K562 (cell line): ENCODE data around the gene PUM2. TPM values are rescaled to one million over a fixed set of nuclear protein-coding genes. Genes with fewer than 3 reads are reported as not detected.
A peak's percentile ranks its signal among the peaks of the same experiment; 100 is the strongest.

Experiments
- AFF1 ChIP-seq, 2 experiments: fragments of 450-650 bp; IDR thresholded peaks; 2 replicates each; pipeline ENCODE4 v1.6.1; 2018; ENCODE audit warnings: mild to moderate bottlenecking in 2 of 2, low read depth in 1 of 2; ENCODE audit not compliant: partially characterized antibody in 2 of 2
- CC2D1A ChIP-seq: fragments of 450-650 bp; IDR thresholded peaks from 2 replicates; pipeline ENCODE4 v1.6.1; 2017; ENCODE audit warnings: mild to moderate bottlenecking
- CXXC5 ChIP-seq: fragments of 250-450 bp; sonication (Bioruptor Pico); IDR thresholded peaks from 2 replicates; pipeline ENCODE4 v1.8.0; 2022; ENCODE audit warnings: inconsistent platforms, mild to moderate bottlenecking, moderate library complexity
- FOXA3 ChIP-seq, 2 experiments: fragments of 450-650 bp in 1 of 2; sonication (generic) in 1 of 2; formaldehyde crosslinking; IDR thresholded peaks in 1 of 2; conservative IDR thresholded peaks in 1 of 2; 2 replicates each; pipeline versions ENCODE4 v1.4.0 to v1.8.0; 2020 to 2022; ENCODE audit warnings: mild to moderate bottlenecking in 2 of 2, missing genetic modification reagents in 1 of 2
- FUS ChIP-seq: fragments of 200-400 bp; formaldehyde crosslinking; optimal IDR thresholded peaks from 2 replicates; pipeline ENCODE3; 2017; ENCODE audit warnings: low read depth, low read length
- GABPB1 ChIP-seq: sonication (generic); formaldehyde crosslinking; IDR thresholded peaks from 2 replicates; pipeline ENCODE4 v1.8.0; 2022; ENCODE audit warnings: mild to moderate bottlenecking, missing genetic modification reagents
- HES1 ChIP-seq: fragments of 450-650 bp; IDR thresholded peaks from 2 replicates; pipeline ENCODE4 v1.6.1; 2016; ENCODE audit warnings: low read depth, mild to moderate bottlenecking, moderate library complexity
- HNRNPL ChIP-seq: fragments of 200-400 bp; formaldehyde crosslinking; IDR thresholded peaks from 2 replicates; pipeline ENCODE4 v1.6.1; 2017; ENCODE audit warnings: low read depth, mild to moderate bottlenecking, low read length
- NKRF ChIP-seq: fragments of 450-650 bp; IDR thresholded peaks from 2 replicates; pipeline ENCODE4 v1.6.1; 2016; ENCODE audit warnings: borderline replicate concordance
- PHTF2 ChIP-seq: fragments of 250-450 bp; sonication (Bioruptor Pico); IDR thresholded peaks from 2 replicates; pipeline ENCODE4 v1.5.0; 2021; ENCODE audit warnings: mild to moderate bottlenecking
- RERE ChIP-seq: sonication (generic); formaldehyde crosslinking; IDR thresholded peaks from 2 replicates; pipeline ENCODE4 v1.8.0; 2023; ENCODE audit warnings: missing genetic modification reagents, mild to moderate bottlenecking, borderline replicate concordance
- TFAP4 ChIP-seq: sonication (generic); formaldehyde crosslinking; IDR thresholded peaks from 2 replicates; pipeline ENCODE4 v1.8.0; 2022; ENCODE audit warnings: missing genetic modification reagents, mild to moderate bottlenecking, moderate library complexity, borderline replicate concordance
- ZFX ChIP-seq: sonication (generic); formaldehyde crosslinking; IDR thresholded peaks from 2 replicates; pipeline ENCODE4 v1.8.0; 2022; ENCODE audit warnings: mild to moderate bottlenecking, missing genetic modification reagents, moderate library complexity
- polyA plus RNA-seq, 8 experiments: library from polyadenylated mRNA; depleted of rRNA in 4 of 8; stranded (reverse) in 5 of 8; unstranded in 3 of 8; fragments of >200 nt; fragmentation: Nextera tagmentation in 2 of 8; fragmentation: Illumina TruSeq in 1 of 8; extraction: Ambion mirVana in 2 of 8; extraction: Trizol in 1 of 8; gene quantifications; 2 replicates each; pipeline versions ENCODE4 v1.2.1 to v1.2.3, GENCODE V29; 2011 to 2014; ENCODE audit warnings: inconsistent platforms in 1 of 8, missing spikeins in 1 of 8
- total RNA-seq, 7 experiments: library from RNA; depleted of rRNA in 6 of 7; stranded (reverse); fragments of >200 nt in 6 of 7; fragmentation: Illumina TruSeq in 2 of 7; extraction: Trizol in 2 of 7; gene quantifications; 2 replicates each; pipeline versions ENCODE4 v1.2.1 to v1.2.3, GENCODE V29; 2011 to 2021; ENCODE audit warnings: low replicate concordance in 1 of 7

The PUM2 gene
- total and polyA plus RNA-seq, 9 of the 15 experiments (the other 6 are each of a cell fraction or from before 2014, with no cell fraction given), result 13.4 to 61.9 (median 28.3) TPM

GRCh38 chr2:20223407-20224163 lies 127.1 kb downstream of the PUM2 start (continued):
- TF ChIP-seq AFF1 (IDR thresholded peaks at IDR 0.05; ENCODE audit: low read depth in 1 of 2, partially characterized antibody in 2 of 2), result no peak
- peak; percentile 42; the same call in 1 of the 2 replicates for TF ChIP-seq TFAP4 (CRISPR knock-in tag)
- no peak for TF ChIP-seq CC2D1A
- TF ChIP-seq ZFX, result peak; percentile 50
- TF ChIP-seq FOXA3 (CRISPR knock-in tag; conservative IDR thresholded peaks at IDR 0.05 in 1 of 2, IDR thresholded peaks at IDR 0.05 in 1 of 2), result no peak
- TF ChIP-seq HNRNPL, result no peak
- TF ChIP-seq PHTF2 (CRISPR knock-in tag), result no peak
- TF ChIP-seq NKRF, result no peak
- no peak for TF ChIP-seq HES1
- TF ChIP-seq FUS, result no peak
- no peak for TF ChIP-seq RERE (CRISPR knock-in tag)
- TF ChIP-seq GABPB1 (CRISPR knock-in tag), result peak; percentile 21; the same call in 1 of the 2 replicates
- no peak for TF ChIP-seq CXXC5 (CRISPR knock-in tag)
